Spinal cord (tissue), 10 donors: ENCODE results near the gene ANKRD34A. TPM values are rescaled to one million over a fixed set of nuclear protein-coding genes. Genes with fewer than 3 reads are reported as not detected.
"Not testable (repeated sequence)": the region's sequence is repeated elsewhere in the genome, so short reads cannot be mapped to it uniquely, and the experiment has no call there.

Experiments used
- DNase-seq, 6 donors: peaks; one replicate each; pipeline versions ENCODE4 v3.0.0 to v3.0.0-alpha.2; 2013 to 2015; ENCODE audit warnings: low spot score in 6 of 6, low read depth in 4 of 6
- H3K27ac ChIP-seq: one replicate; pipeline ENCODE4 v1.5.1; 2013; ENCODE audit warnings: low read depth, low read length, control low read depth
- H3K27me3 ChIP-seq: one replicate; pipeline ENCODE4 v1.6.1; 2013; ENCODE audit warnings: low read length; ENCODE audit not compliant: control insufficient read depth, insufficient read depth
- H3K36me3 ChIP-seq: one replicate; pipeline ENCODE4 v1.6.1; 2013; ENCODE audit warnings: low read length; ENCODE audit not compliant: control insufficient read depth, insufficient read depth
- H3K4me1 ChIP-seq: one replicate; pipeline ENCODE4 v1.6.1; 2013; ENCODE audit warnings: low read length; ENCODE audit not compliant: control insufficient read depth, insufficient read depth
- H3K4me3 ChIP-seq: one replicate; pipeline ENCODE4 v1.5.1; 2013; ENCODE audit warnings: low read depth, low read length, control low read depth
- H3K9me3 ChIP-seq: one replicate; pipeline ENCODE4 v1.6.1; 2013; ENCODE audit warnings: low read length; ENCODE audit not compliant: control insufficient read depth, insufficient read depth
- WGBS: methylation state at CpG from one replicate; pipeline ENCODE4 v1.1.5; 2013; ENCODE audit warnings: missing lambda C conversion rate; ENCODE audit not compliant: insufficient coverage; 5-methylcytosine and 5-hydroxymethylcytosine counted together
- polyA plus RNA-seq, 2 donors: library from polyadenylated mRNA; unstranded; fragments of 120-200 nt; gene quantifications; one replicate each; pipeline ENCODE4 v1.2.1, GENCODE V29; 2013; ENCODE audit not compliant: insufficient read length in 2 of 2
- total RNA-seq, 2 donors: library from RNA; depleted of rRNA in 1 of 2; stranded (reverse); fragments of 120-200 nt in 1 of 2; fragments of >200 nt in 1 of 2; gene quantifications; one replicate each; pipeline versions ENCODE4 v1.2.3 to v1.2.4, GENCODE V29; 2013 to 2014
- donor health status: healthy.

The ANKRD34A gene
- total and polyA plus RNA-seq, 4 donors = 1.6 to 9.2 (median 5.2) TPM

- no peak for DNase-seq
- no peaks in the 10 kb centered on the region for H3K9me3 ChIP-seq
- H3K4me3 ChIP-seq = no peak overlapping the region
- H3K27ac ChIP-seq = peak overlapping the region; percentile 81
- no peaks in the 10 kb centered on the region for H3K27me3 ChIP-seq
- H3K4me1 ChIP-seq = no peaks in the 10 kb centered on the region
- H3K36me3 ChIP-seq = peaks cover 34% of the 10 kb centered on the region
These were observed 28.7 kb downstream of the ANKRD34A start for GRCh38 chr1:145935708-145936107.

GRCh38 chr1:145932522-145933009 lies 31.8 kb downstream of the ANKRD34A start:
- H3K9me3 ChIP-seq, H3K4me3 ChIP-seq, DNase-seq, H3K27me3 ChIP-seq, H3K27ac ChIP-seq: not testable (repeated sequence)
- peaks cover 10% of the 10 kb centered on the region for H3K4me1 ChIP-seq
- WGBS = 41% methylated on average over 3 of the region's 9 CpGs
- peaks cover 26% of the 10 kb centered on the region for H3K36me3 ChIP-seq

GRCh38 chr1:145927916-145928643 lies 36.3 kb downstream of the ANKRD34A start:
- Histone ChIP-seq H3K36me3 (peaks cover 7% of the 10 kb centered on the region), H3K27ac (peak overlapping the region; percentile 98), H3K9me3 (no peaks in the 10 kb centered on the region), H3K27me3 (no peaks in the 10 kb centered on the region), H3K4me1 (peaks cover 10% of the 10 kb centered on the region), H3K4me3 (peak overlapping the region; percentile 80)
- DNase-seq = no peak
- WGBS = 29% methylated on average over 5 of the region's 20 CpGs

- Histone ChIP-seq H3K9me3 (no peaks in the 10 kb centered on the region), H3K27ac (peak within 1 kb of the TSS; percentile 98), H3K4me1 (peaks cover 10% of the 10 kb centered on the region), H3K4me3 (peak within 1 kb of the TSS; percentile 80), H3K27me3 (no peaks in the 10 kb centered on the region), H3K36me3 (peaks cover 7% of the 10 kb centered on the region)
- 0% methylated on average over 31 of the region's 41 CpGs for WGBS
- DNase-seq = peak; percentile 96 to 100 (median 98)
These were observed 37.1 kb downstream of the ANKRD34A start, which contains the start of gene RBM8A for GRCh38 chr1:145927063-145927886. Gene RBM8A (minus strand): TSS chr1:145927484. CDS start chr1:145927426, 58 bp downstream.

GRCh38 chr1:145926686-145927062 lies 37.7 kb downstream of the ANKRD34A start:
- H3K4me3 ChIP-seq = peak overlapping the region; percentile 80
- H3K36me3 ChIP-seq = peaks cover 4% of the 10 kb centered on the region
- no peaks in the 10 kb centered on the region for H3K9me3 ChIP-seq
- peak overlapping the region; percentile 98 for H3K27ac ChIP-seq
- 7% methylated on average over 8 of the region's 19 CpGs for WGBS
- peaks cover 10% of the 10 kb centered on the region for H3K4me1 ChIP-seq
- H3K27me3 ChIP-seq = no peaks in the 10 kb centered on the region
- DNase-seq = no peak

- Histone ChIP-seq H3K4me3 (no peak overlapping the region), H3K36me3 (no peaks in the 10 kb centered on the region), H3K9me3 (no peaks in the 10 kb centered on the region), H3K27me3 (no peaks in the 10 kb centered on the region), H3K27ac (no peak overlapping the region), H3K4me1 (peaks cover 21% of the 10 kb centered on the region)
- no peak for DNase-seq
- no CpG with 5 or more reads among the region's 2 CpGs for WGBS
These were observed 42.1 kb downstream of the ANKRD34A start for GRCh38 chr1:145922266-145922665.

- not testable (repeated sequence) for H3K36me3 ChIP-seq, H3K9me3 ChIP-seq, H3K4me3 ChIP-seq, H3K27me3 ChIP-seq, DNase-seq, H3K27ac ChIP-seq
- H3K4me1 ChIP-seq = peaks cover 21% of the 10 kb centered on the region
- WGBS = no CpG with 5 or more reads among the region's 4 CpGs
These were observed 44.1 kb downstream of the ANKRD34A start for GRCh38 chr1:145920297-145920696.

GRCh38 chr1:145918992-145919939 lies 45.1 kb downstream of the ANKRD34A start:
- Histone ChIP-seq H3K4me3 (peak overlapping the region; percentile 96), H3K4me1 (peaks cover 21% of the 10 kb centered on the region), H3K27me3 (no peaks in the 10 kb centered on the region), H3K9me3 (no peaks in the 10 kb centered on the region), H3K27ac (peak overlapping the region; percentile 94), H3K36me3 (peaks cover 11% of the 10 kb centered on the region)
- WGBS = 2% methylated on average over 29 of the region's 33 CpGs
- DNase-seq = peak in 3 of 6 donors; percentile 14 to 52 (median 50)
